GM12878 (cell line): ENCODE results near the gene STPG3.
A peak's percentile ranks its signal among the peaks of the same experiment; 100 is the strongest.

Experiments used
- BHLHE40 ChIP-seq, 2 experiments: fragments of 450-650 bp in 1 of 2; IDR thresholded peaks; 2 replicates each; pipeline ENCODE4 v1.6.1; 2011 to 2017; ENCODE audit warnings: low read depth in 2 of 2, borderline replicate concordance in 1 of 2, improper control_type of control experiment in 1 of 2, low read length in 1 of 2, mild to moderate bottlenecking in 1 of 2
- BRCA1 ChIP-seq: IDR thresholded peaks from 2 replicates; pipeline ENCODE4 v1.6.1; 2011; ENCODE audit warnings: low read depth, low read length, improper control_type of control experiment
- CTCF ChIP-seq, 3 experiments: IDR thresholded peaks in 2 of 3; conservative IDR thresholded peaks in 1 of 3; 2 replicates each; pipeline ENCODE4 v1.5.1; 2011; ENCODE audit warnings: low read depth in 3 of 3, low read length in 3 of 3, mild to moderate bottlenecking in 3 of 3, control low read depth in 2 of 3, moderate library complexity in 2 of 3, inconsistent platforms in 1 of 3, mixed read lengths in 1 of 3; ENCODE audit not compliant: control insufficient read depth in 2 of 3, insufficient read depth in 1 of 3; ENCODE audit errors: extremely low read depth in 1 of 3
- EP300 ChIP-seq, 2 experiments: fragments of 150-350 bp in 1 of 2; IDR thresholded peaks; 2 replicates each; pipeline ENCODE4 v1.6.1; 2011 to 2012; ENCODE audit warnings: low read depth in 2 of 2, low read length in 2 of 2, borderline replicate concordance in 1 of 2, improper control_type of control experiment in 1 of 2, inconsistent platforms in 1 of 2; ENCODE audit not compliant: control insufficient read depth in 1 of 2
- IKZF1 ChIP-seq: fragments of 450-650 bp; conservative IDR thresholded peaks from 2 replicates; pipeline ENCODE4 v1.6.1; 2017; ENCODE audit warnings: antibody characterized with exemption, mild to moderate bottlenecking
- NR2F1 ChIP-seq: fragments of 450-650 bp; conservative IDR thresholded peaks from 2 replicates; pipeline ENCODE4 v1.6.1; 2017; ENCODE audit warnings: mild to moderate bottlenecking
- NRF1 ChIP-seq: conservative IDR thresholded peaks from 2 replicates; pipeline ENCODE4 v1.6.1; 2011; ENCODE audit warnings: mild to moderate bottlenecking, low read depth, low read length, improper control_type of control experiment
- RBBP5 ChIP-seq: fragments of 200-600 bp; sonication (generic); conservative IDR thresholded peaks from 2 replicates; pipeline ENCODE4 v1.6.1; 2016
- SMC3 ChIP-seq: IDR thresholded peaks from 2 replicates; pipeline ENCODE4 v1.6.1; 2011; ENCODE audit warnings: low read length, improper control_type of control experiment, borderline replicate concordance
- ZNF274 ChIP-seq: IDR thresholded peaks from one replicate; pipeline ENCODE4 v1.8.0; 2011; ENCODE audit not compliant: insufficient read length, insufficient read depth

GRCh38 chr9:137301081-137301947 lies 50.2 kb downstream of the STPG3 start:
- no peak for TF ChIP-seq BRCA1
- TF ChIP-seq NR2F1: peak; percentile 32; the same call in 1 of the 2 replicates
- TF ChIP-seq IKZF1: peak; percentile 80
- TF ChIP-seq ZNF274: no peak
- peak in 1 of 2 experiments; percentile 70; a peak in 2 of 4 replicates for TF ChIP-seq BHLHE40 (IDR thresholded peaks at IDR 0.05; ENCODE audit: borderline replicate concordance in 1 of 2, low read depth in 2 of 2, low read length in 1 of 2)
- peak in 2 of 3 experiments; percentile 15 to 21; a peak in 2 of 6 replicates for TF ChIP-seq CTCF (IDR thresholded peaks at IDR 0.05 in 2 of 3, conservative IDR thresholded peaks at IDR 0.05 in 1 of 3; ENCODE audit: control insufficient read depth in 2 of 3, extremely low read depth in 1 of 3, insufficient read depth in 1 of 3, low read depth in 3 of 3, low read length in 3 of 3)
- TF ChIP-seq EP300 (IDR thresholded peaks at IDR 0.05; ENCODE audit: borderline replicate concordance in 1 of 2, control insufficient read depth in 1 of 2, low read depth in 2 of 2, low read length in 2 of 2): no peak
- no peak for TF ChIP-seq RBBP5
- TF ChIP-seq NRF1: no peak
- TF ChIP-seq SMC3: no peak
